ENCODE results near the gene PRKCSH. TPM values are rescaled to one million over a fixed set of nuclear protein-coding genes. Genes with fewer than 3 reads are reported as not detected.

PRKCSH gene
- total RNA-seq, 4 donors from 2014 or later, result 31.6 to 54.2 (median 50.6) TPM

GRCh38 chr19:11495885-11496284, 60.5 kb downstream of the PRKCSH start:
- Histone ChIP-seq H3K36me3 (peaks cover 0 to 34% of the 10 kb centered on the region in 2 donors), H3K27me3 (no peaks in the 10 kb centered on the region), H3K27ac (no peak overlapping the region), H3K4me3 (no peak overlapping the region), H3K9me3 (no peaks in the 10 kb centered on the region), H3K4me1 (no peaks in the 10 kb centered on the region)
- intact Hi-C loops (cut with DNase I; ENCODE audit: low total_unique reads), result loop anchor here (5.0 kb wide), 1 partner anchor 91 kb away; no protein-coding TSS in a partner anchor
- ATAC-seq (no peak), DNase-seq (no peak)
- TF ChIP-seq, protein P1, sequence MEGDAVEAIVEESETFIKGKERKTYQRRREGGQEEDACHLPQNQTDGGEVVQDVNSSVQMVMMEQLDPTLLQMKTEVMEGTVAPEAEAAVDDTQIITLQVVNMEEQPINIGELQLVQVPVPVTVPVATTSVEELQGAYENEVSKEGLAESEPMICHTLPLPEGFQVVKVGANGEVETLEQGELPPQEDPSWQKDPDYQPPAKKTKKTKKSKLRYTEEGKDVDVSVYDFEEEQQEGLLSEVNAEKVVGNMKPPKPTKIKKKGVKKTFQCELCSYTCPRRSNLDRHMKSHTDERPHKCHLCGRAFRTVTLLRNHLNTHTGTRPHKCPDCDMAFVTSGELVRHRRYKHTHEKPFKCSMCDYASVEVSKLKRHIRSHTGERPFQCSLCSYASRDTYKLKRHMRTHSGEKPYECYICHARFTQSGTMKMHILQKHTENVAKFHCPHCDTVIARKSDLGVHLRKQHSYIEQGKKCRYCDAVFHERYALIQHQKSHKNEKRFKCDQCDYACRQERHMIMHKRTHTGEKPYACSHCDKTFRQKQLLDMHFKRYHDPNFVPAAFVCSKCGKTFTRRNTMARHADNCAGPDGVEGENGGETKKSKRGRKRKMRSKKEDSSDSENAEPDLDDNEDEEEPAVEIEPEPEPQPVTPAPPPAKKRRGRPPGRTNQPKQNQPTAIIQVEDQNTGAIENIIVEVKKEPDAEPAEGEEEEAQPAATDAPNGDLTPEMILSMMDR (IDR thresholded peaks at IDR 0.05 in 4 of 5, conservative IDR thresholded peaks at IDR 0.05 in 1 of 5), result no peak
- TF ChIP-seq POLR2A (IDR thresholded peaks at IDR 0.05), result no peak
- in situ Hi-C loops (cut with MboI; ENCODE audit: low sequenced_read_pairs in 4 of 4), result loop anchor here in 1 of 4 donors (10.0 kb wide), 1 partner anchor 89 kb away; no protein-coding TSS in a partner anchor

DNA sequence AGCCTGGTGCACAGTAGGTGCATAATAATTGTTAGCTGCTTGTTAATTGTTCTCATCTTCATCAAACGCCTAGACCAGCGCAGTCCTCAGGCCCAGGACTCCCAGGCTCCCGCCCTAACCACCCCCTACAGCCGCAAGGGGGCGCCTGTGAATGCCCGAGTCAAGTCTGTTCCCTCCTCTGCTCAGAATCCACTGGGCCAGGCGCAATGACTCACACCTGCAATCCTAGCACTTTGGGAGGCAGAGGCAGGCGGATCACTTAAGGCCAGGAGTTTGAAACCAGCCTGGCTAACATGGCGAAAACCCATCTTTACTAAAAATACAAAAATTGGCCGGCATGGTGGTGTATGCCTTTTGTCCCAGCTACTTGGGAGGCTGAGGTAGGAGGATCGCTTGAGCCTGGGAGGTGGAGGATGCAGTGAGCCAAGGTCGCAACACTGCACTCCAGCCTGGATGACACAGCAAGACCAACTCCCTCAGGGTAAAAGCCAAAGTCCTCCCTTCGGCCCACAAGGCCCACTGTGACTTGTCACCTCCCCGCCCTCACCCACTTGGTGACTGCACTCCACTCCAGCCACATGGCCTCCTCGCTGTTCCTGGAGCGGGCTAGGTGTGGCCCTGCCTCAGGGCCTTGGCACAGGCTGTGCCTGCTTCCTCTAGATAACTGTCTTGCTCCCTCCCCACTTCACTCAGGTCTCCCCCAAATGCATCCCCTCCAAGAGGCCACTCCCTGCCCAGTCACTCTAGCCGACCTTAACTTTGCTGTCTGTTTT, 61.1 kb downstream of the PRKCSH start:
- H3K27ac ChIP-seq, result no peak overlapping the region
- no peaks in the 10 kb centered on the region for H3K9me3 ChIP-seq
- H3K4me1 ChIP-seq, result no peaks in the 10 kb centered on the region
- no peak for ATAC-seq
- H3K27me3 ChIP-seq, result no peaks in the 10 kb centered on the region
- intact Hi-C loops (cut with DNase I; ENCODE audit: low total_unique reads) (loop anchor here (5.0 kb wide), 1 partner anchor 91 kb away; no protein-coding TSS in a partner anchor), in situ Hi-C loops (cut with MboI; ENCODE audit: low sequenced_read_pairs in 4 of 4) (loop anchor here in 1 of 4 donors (10.0 kb wide), 1 partner anchor 88 kb away; no protein-coding TSS in a partner anchor)
- H3K36me3 ChIP-seq, result peaks cover 0 to 34% of the 10 kb centered on the region in 2 donors
- TF ChIP-seq, protein P1 (IDR thresholded peaks at IDR 0.05 in 4 of 5, conservative IDR thresholded peaks at IDR 0.05 in 1 of 5), result peak in 4 of 5 experiments; percentile 46 to 58 (median 50)
- no peak for TF ChIP-seq POLR2A (IDR thresholded peaks at IDR 0.05)
- no peak overlapping the region for H3K4me3 ChIP-seq
- peak in 1 of 2 donors; percentile 33 for DNase-seq

DNA sequence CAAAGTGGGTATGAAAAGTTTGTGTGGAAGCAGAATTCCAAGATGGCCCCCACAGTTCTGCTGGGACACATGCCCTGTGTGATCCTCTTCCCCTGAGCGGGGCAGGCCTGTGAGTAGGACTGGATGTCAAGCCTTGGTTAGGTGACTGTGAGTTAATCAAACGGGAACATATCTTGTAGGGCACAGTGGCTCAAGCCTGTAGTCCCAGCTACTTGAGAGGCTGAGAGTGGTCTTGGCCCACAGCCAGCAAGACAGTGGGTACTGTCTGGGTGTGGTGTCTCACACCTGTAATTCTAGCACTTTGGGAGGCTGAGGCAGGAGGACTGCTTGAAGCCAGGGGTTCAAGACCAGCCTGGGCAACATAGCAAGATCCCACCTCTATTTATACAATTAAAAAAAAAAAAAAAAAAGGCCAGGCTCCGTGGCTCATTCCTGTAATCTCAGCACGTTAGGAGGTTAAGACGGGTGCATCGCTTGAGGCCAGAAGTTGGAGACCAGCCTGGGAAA, 63.8 kb downstream of the PRKCSH start:
- H3K27me3 ChIP-seq, result no peaks in the 10 kb centered on the region
- H3K4me1 ChIP-seq, result no peaks in the 10 kb centered on the region
- no peak for ATAC-seq
- H3K27ac ChIP-seq, result no peak overlapping the region
- in situ Hi-C loops (cut with MboI; ENCODE audit: low sequenced_read_pairs in 4 of 4) (loop anchor here in 1 of 4 donors (10.0 kb wide), 1 partner anchor 86 kb away; no protein-coding TSS in a partner anchor), intact Hi-C loops (cut with DNase I; ENCODE audit: low total_unique reads) (loop anchor here (5.0 kb wide), 1 partner anchor 88 kb away; no protein-coding TSS in a partner anchor)
- DNase-seq, result no peak
- H3K4me3 ChIP-seq, result no peak overlapping the region
- peaks cover 0 to 29% of the 10 kb centered on the region in 2 donors for H3K36me3 ChIP-seq
- H3K9me3 ChIP-seq, result no peaks in the 10 kb centered on the region
- TF ChIP-seq, protein P1 (IDR thresholded peaks at IDR 0.05 in 4 of 5, conservative IDR thresholded peaks at IDR 0.05 in 1 of 5), result no peak
- no peak for TF ChIP-seq POLR2A (IDR thresholded peaks at IDR 0.05)

DNA sequence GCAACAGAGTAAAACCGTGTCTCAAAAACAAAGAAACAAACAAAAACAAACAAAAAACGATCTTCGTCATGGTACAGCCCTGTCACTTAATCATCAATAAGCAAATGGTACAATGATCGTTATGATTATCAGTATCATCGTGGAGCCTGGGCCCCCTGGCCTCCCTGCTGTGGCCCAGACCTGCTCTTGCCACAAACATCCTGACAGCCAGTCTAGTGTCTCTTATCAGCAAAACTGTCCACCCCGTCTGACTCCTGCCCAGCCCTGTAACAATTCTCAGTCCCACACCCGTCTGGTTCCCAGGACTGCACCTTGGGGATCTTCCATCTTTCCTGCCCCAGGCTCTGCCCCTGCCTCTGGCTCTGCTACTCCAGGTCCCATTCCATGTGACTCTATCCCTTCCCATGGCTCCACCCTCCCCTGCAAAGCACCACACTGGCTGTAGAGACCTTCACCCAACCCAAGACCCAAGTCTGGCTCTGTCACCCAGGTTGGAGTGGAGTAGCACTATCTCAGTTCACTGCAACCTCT, 64.5 kb downstream of the PRKCSH start:
- ATAC-seq (no peak), DNase-seq (no peak)
- intact Hi-C loops (cut with DNase I; ENCODE audit: low total_unique reads), result loop anchor here (5.0 to 10.0 kb wide), 2 partner anchors 87 to 125 kb away; partner anchors contain the start of gene SWSAP1
- peaks cover 4 to 6% of the 10 kb centered on the region in 2 donors for H3K4me1 ChIP-seq
- H3K27me3 ChIP-seq, result no peaks in the 10 kb centered on the region
- H3K4me3 ChIP-seq, result no peak overlapping the region
- no peaks in the 10 kb centered on the region for H3K9me3 ChIP-seq
- H3K27ac ChIP-seq, result no peak overlapping the region
- no peak for TF ChIP-seq POLR2A (IDR thresholded peaks at IDR 0.05)
- TF ChIP-seq, protein P1 (IDR thresholded peaks at IDR 0.05 in 4 of 5, conservative IDR thresholded peaks at IDR 0.05 in 1 of 5), result no peak
- H3K36me3 ChIP-seq, result peaks cover 0 to 23% of the 10 kb centered on the region in 2 donors
- in situ Hi-C loops (cut with MboI; ENCODE audit: low sequenced_read_pairs in 4 of 4), result loop anchor here in 1 of 4 donors (10.0 kb wide), 1 partner anchor 85 kb away; no protein-coding TSS in a partner anchor

Small RNA genes within 50 kb of the gene (microRNA-seq; reads per million reads assigned to microRNA genes)
- 0 reads per million in 2 donors for gene MIR7974 (ENCODE audit: borderline replicate concordance in 2 of 2)

Other genes starting within 250 kb of the PRKCSH start
- 100 to 1,000 TPM in 3 of 4 donors, 10 to 100 TPM in 1; 37.7 to 192 (median 149) TPM for gene KANK2, start 238.1 kb upstream of the PRKCSH start, total RNA-seq
- under 1 TPM in 1 of 4 donors, not detected in 3; 0.47 TPM for gene ANGPTL8, start 196.0 kb upstream of the PRKCSH start, total RNA-seq
- gene DOCK6, start 173.1 kb upstream of the PRKCSH start, total RNA-seq, result 1 to 10 TPM; 4.7 to 9.6 (median 5.8) TPM
- gene TSPAN16, start 139.5 kb upstream of the PRKCSH start, total RNA-seq, result not detected
- gene RAB3D, start 96.0 kb upstream of the PRKCSH start, total RNA-seq, result 1 to 10 TPM; 1.5 to 3.9 (median 2.4) TPM
- 100 to 1,000 TPM; 159 to 284 (median 164) TPM for gene TMEM205, start 89.4 kb upstream of the PRKCSH start, total RNA-seq
- gene CCDC159, start 89.1 kb upstream of the PRKCSH start, total RNA-seq, result 1 to 10 TPM in 3 of 4 donors, under 1 TPM in 1; 0.85 to 9.2 (median 2.0) TPM
- 10 to 100 TPM; 18.6 to 46.2 (median 36.9) TPM for gene PLPPR2, start 80.2 kb upstream of the PRKCSH start, total RNA-seq
- gene SWSAP1, start 61.0 kb upstream of the PRKCSH start, total RNA-seq, result 1 to 10 TPM in 3 of 4 donors, under 1 TPM in 1; 0.51 to 1.7 (median 1.2) TPM
- 1 to 10 TPM; 1.3 to 6.0 (median 2.2) TPM for gene EPOR, start 51.3 kb upstream of the PRKCSH start, total RNA-seq
- gene RGL3, start 16.3 kb upstream of the PRKCSH start, total RNA-seq, result 1 to 10 TPM in 2 of 4 donors, under 1 TPM in 2; 0.33 to 7.0 (median 1.3) TPM
- not detected for gene ODAD3, start 514 bp upstream of the PRKCSH start, total RNA-seq
- gene ELAVL3, start 45.4 kb downstream of the PRKCSH start, total RNA-seq, result not detected
- gene ZNF653, start 70.2 kb downstream of the PRKCSH start, total RNA-seq, result 10 to 100 TPM in 2 of 4 donors, 1 to 10 TPM in 2; 5.6 to 25.8 (median 10.1) TPM
- gene ECSIT, start 93.5 kb downstream of the PRKCSH start, total RNA-seq, result 100 to 1,000 TPM in 3 of 4 donors, 10 to 100 TPM in 1; 82.9 to 199 (median 129) TPM
- gene CNN1, start 103.2 kb downstream of the PRKCSH start, total RNA-seq, result 1 to 10 TPM in 3 of 4 donors, under 1 TPM in 1; 0.92 to 6.7 (median 3.9) TPM
- gene ELOF1, start 123.6 kb downstream of the PRKCSH start, total RNA-seq, result 10 to 100 TPM; 21.5 to 37.5 (median 27.2) TPM
- gene ACP5, start 142.0 kb downstream of the PRKCSH start, total RNA-seq, result 1 to 10 TPM; 1.3 to 5.9 (median 2.6) TPM
- gene ZNF627, start 161.8 kb downstream of the PRKCSH start, total RNA-seq, result 1 to 10 TPM; 2.3 to 4.5 (median 3.7) TPM

All from gastrocnemius medialis (tissue), 4 donors.